Germinal center (tissue), 1 donor: ENCODE measurements around the gene MACO1.
A peak's percentile ranks its signal among the peaks of the same experiment; 100 is the strongest.
"Not testable (repeated sequence)": the region's sequence is repeated elsewhere in the genome, so short reads cannot be mapped to it uniquely, and the experiment has no call there.

Experiments used
- DNase-seq: peaks from one replicate; pipeline ENCODE4 v3.0.0; 2012; ENCODE audit warnings: mixed read lengths, low spot score

Gene MACO1, protein sequence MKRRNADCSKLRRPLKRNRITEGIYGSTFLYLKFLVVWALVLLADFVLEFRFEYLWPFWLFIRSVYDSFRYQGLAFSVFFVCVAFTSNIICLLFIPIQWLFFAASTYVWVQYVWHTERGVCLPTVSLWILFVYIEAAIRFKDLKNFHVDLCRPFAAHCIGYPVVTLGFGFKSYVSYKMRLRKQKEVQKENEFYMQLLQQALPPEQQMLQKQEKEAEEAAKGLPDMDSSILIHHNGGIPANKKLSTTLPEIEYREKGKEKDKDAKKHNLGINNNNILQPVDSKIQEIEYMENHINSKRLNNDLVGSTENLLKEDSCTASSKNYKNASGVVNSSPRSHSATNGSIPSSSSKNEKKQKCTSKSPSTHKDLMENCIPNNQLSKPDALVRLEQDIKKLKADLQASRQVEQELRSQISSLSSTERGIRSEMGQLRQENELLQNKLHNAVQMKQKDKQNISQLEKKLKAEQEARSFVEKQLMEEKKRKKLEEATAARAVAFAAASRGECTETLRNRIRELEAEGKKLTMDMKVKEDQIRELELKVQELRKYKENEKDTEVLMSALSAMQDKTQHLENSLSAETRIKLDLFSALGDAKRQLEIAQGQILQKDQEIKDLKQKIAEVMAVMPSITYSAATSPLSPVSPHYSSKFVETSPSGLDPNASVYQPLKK

DNA sequence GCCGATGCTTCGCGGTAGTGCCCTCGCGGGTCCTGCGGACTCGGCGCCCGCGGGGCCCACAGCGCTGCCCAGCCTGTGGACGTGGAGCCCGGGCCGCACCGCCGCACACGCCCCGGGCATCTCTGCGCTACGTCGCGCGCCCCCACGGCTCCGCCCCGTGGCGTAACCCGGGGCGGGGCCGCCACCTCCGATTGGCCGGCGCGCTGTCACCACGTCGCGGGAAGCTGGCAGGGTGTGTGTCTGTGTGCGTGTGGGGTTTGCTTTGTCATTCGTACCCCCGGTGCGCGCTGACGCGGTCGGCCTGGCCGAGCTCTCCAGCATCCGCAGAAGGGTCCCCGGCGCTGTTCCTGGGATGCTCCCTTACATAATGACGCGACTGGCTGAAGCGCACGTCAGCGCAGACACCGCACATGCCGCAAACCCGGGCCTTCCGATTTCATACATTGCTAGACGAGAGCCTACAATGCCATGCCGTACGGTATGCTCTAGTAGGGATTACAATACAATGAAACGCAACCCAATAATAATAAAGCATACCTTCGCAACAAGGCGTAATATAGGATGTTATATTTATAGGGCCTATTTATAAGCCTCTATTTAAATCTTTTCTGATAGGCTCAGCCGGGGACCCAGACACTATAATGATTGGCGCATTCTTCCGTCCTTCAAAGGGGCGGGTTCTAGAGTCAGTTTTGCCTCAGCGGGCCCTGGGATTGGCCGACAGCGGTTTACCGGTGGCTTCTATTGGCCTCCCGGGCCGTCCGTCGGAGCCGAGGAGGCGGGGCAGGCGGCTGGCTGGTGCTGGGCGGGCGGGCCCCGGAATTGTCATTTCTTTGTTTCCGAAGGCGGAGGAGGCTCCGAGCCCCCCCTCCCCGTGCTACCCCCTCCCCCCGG, at the start of gene MACO1:
Gene MACO1 (plus strand): TSS at position 825 of the 894 bp plus-strand sequence. CDS start 202 bp downstream, outside the sequence.
- peak; percentile 98 for DNase-seq

DNA sequence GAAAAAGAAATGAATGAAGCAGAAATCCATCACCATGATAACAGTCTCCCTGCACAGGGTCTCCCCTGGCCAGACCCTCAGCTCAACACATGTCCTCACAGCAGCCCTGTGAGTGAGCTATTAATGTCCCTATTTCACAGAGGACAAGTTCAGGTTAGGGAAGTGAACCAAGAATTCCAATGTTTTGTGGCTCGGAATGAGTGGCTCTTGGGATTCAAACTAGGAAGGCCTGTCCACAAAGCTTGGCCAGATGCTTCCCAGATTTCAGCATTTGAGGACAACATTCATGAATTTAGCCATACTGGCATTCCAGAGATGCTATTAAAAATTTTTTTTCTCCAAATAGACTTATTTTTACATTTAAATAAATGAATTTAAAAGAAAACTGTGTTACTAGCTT, 48.2 kb upstream of the MACO1 start:
- DNase-seq = not testable (repeated sequence)

DNA sequence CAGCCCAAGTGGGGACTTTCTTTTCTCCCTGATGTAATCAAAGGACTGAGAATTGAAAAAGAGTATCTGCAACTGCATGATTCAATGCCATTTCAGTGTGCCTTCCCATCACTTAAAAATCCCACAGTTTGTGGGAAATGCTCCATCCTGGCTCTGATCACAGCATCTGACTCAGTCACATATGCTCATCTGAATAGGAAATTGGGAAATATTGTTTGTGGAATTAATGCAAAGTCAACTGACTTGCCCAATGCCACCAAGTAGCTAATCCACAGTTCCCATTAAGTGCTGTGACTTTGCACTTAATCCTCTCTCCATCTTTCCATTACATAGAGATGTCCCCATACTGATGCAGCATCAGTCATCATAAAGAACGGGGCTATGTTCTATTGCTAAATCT, 47.6 kb upstream of the MACO1 start:
- not testable (repeated sequence) for DNase-seq

DNA sequence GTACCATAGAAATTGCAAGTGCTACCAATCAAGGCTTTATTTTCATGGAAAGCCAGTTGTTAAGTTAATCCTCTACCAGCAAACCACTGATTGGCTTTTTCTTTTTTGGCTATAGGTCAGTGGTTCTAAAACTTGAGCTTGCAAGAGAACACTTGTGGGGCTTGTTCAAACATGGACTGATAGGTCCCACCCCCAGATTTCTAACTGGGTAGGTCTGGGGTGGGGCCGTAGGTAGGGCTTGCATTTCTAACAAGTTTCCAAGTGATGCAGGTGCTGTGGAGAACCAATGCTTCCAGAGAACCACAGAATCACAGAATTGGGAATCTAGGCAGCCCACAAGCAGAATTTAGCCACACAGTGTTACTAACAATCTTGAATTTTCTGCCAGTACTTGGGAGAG, 46.8 kb upstream of the MACO1 start:
- DNase-seq = not testable (repeated sequence)

DNA sequence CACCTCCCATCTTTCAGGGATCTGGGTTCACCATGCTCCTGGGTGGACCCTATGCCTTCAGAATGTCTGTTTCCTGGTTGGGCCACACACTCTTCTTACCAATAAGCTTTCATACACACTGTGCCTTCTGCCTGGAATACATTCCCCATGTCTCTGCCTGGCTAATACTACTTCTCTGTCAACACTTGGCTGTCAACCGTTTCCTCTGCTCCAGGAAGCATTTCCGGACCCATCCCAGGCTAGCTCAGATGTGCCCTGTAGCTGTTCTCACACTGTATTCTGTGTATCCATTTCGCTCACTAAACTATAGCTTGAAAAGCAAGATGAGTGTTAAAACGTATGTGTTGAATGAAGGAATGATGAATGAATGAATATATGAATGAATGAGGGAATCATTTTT, 43.6 kb upstream of the MACO1 start:
- DNase-seq = not testable (repeated sequence)

- not testable (repeated sequence) for DNase-seq
These were observed 42.0 kb upstream of the MACO1 start for GRCh38 chr1:25388691-25389090.

DNA sequence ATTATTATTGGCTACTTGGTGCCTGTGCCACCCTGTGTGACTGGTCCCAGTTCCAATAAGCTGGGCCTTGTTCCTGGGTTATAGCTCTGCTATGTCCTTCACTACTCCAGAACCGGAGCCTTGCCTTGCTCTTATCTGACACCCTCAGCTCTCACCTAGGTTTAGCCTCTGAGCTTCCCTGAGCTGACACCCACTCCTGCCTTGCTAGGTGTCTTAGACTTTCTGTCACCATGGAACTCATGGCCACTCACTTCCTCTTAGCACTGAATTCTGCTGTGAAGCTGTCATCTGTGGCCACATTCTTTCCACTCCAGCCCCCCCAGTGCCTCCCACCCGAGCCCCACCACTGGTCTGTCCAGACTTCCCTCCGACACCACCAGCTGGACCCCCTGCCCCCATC, 41.0 kb upstream of the MACO1 start:
- not testable (repeated sequence) for DNase-seq

DNA sequence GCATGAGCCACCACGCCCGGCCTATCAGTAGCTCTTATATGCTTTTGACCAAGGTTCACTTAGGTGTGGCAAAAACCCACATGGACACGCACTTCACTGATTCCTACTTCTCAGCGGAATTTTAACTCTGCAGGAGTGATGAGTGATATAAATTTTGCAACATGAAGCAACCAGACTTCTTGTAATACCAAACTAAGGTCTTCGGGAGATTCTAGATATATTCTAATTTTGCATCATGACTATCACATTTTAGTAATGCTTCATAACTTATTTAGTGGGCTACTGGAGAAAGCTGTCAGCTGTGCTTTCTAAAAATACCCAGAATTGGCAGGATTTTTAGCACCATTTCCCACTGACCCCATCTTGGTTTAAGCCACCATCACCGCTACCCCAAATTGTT, 37.9 kb upstream of the MACO1 start:
- no peak for DNase-seq

GRCh38 chr1:25397549-25397948, 33.1 kb upstream of the MACO1 start:
- DNase-seq = not testable (repeated sequence)

DNA sequence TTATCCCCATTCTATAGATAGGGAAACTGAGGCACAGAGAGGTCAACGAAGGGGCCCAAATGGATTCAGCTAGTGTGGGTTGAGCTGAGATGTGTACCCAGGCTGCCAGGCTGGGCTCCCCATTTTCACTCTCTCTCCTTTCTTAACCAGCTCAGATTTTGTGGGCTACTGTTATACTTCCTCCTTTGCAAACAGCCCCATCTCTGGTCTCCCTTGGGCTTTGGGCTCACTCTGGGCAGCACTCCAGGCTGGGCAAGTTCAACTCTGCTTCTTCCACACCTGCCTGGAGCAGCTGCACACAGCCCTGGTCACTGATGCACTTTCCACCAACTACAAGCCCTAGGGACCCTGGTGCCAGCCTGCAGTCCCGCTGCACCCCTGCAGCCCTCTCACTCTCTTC, 32.6 kb upstream of the MACO1 start:
- not testable (repeated sequence) for DNase-seq

GRCh38 chr1:25402947-25403803, 27.5 kb upstream of the MACO1 start:
- not testable (repeated sequence) for DNase-seq

- DNase-seq = not testable (repeated sequence)
These were observed 24.9 kb upstream of the MACO1 start for GRCh38 chr1:25405731-25406305.

DNA sequence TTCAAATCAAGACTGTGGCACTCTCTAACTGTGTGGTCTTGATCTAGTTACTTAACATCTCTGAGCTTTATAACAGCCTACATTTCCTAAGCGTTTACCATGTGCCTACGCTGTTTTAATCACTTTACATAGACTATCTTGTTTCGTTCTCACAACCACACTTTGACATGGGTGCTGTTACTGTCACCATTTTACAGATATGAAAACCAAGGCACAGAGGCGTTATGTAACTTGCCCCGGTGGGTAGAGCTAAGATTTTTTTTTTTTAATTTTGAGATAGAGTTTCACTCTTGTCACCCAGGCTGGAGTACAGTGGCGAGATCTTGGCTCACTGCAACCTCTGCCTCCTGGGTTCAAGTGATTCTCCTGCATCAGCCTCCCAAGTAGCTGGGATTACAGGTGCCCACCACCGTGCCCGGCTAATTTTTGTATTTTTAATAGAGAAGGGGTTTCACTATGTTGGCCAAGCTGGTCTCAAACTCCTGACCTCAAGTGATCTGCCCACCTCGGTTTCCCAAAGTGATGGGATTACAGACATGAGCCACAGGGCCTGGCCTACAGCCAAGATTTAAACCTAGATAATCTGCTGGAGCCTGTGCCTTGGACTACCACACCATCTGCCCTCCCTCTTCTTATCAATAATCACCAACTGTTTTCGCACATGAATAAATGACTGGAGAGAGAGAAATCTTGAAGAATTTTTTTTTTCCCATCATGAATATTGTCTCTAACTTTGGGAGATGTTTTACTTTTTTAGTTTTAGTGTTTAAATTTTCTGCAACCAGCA, 20.9 kb upstream of the MACO1 start:
- DNase-seq = not testable (repeated sequence)

- not testable (repeated sequence) for DNase-seq
These were observed 17.6 kb upstream of the MACO1 start for GRCh38 chr1:25412872-25413623.

GRCh38 chr1:25414157-25414556, 16.5 kb upstream of the MACO1 start:
- not testable (repeated sequence) for DNase-seq

DNA sequence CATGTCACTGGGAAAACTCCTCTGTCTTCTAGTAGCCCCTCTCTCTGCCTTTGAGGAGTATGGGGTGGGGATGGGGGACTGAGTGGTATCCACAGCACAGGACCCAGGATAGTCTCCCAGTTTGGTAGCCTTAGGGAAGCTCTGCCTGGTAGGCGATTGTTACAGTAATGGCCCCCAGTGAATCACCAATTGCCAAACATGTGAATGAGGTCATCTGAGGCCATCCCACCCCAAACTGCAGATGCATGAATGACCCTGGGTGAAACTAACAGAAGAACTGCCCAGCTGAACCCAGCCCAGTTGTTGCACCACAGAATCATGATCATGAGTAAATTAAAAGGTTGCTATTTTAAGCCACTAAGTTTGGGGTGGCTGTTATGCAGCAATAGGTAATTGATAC, 16.1 kb upstream of the MACO1 start:
- not testable (repeated sequence) for DNase-seq

- not testable (repeated sequence) for DNase-seq
These were observed 13.4 kb upstream of the MACO1 start for GRCh38 chr1:25417280-25417679.

- DNase-seq = not testable (repeated sequence)
These were observed 11.4 kb upstream of the MACO1 start for GRCh38 chr1:25419339-25419738.

DNA sequence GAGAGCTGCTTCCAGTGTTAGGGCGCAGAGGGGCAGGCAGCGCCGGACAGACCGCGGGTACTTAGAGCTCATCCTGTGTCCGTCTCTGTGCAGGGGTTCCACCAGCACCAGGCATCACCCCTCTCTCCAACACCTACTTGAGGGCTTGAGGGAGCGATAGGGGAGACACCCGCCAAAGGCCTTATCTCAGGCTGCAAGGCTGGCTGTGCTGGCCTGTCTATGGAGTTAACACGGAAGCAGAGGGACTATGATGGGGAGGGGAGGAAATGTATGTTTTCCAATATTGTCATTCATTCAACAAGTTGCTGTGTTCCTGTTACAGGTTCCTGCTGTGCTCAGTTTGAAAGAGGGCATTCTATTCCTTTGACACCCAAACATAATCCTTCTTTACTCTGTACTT, 10.0 kb upstream of the MACO1 start, which contains the start of gene RHCE:
Gene RHCE (minus strand): TSS at position 111 of the 400 bp plus-strand sequence. CDS start 39 bp downstream, at position 72.
- not testable (repeated sequence) for DNase-seq
